ENCODE measurements around the gene JADE2. TPM values are rescaled to one million over a fixed set of nuclear protein-coding genes. Genes with fewer than 3 reads are reported as not detected.

Gene JADE2
- total and polyA plus RNA-seq, 2 donors (not counting 3 experiments of a cell fraction or from before 2014, with no cell fraction given) = 11.6 to 31.1 TPM

- Histone ChIP-seq H3K79me2 (ENCODE audit: control insufficient read depth, insufficient read depth, low read length) (no peaks in the 10 kb centered on the region), H3K4me3 (replicated peaks in 1 of 3; ENCODE audit: insufficient read depth in 1 of 3, low read depth in 1 of 3, low read length in 3 of 3) (no peak overlapping the region), H3K4me2 (ENCODE audit: insufficient read depth, low read length) (no peak overlapping the region), H3K27me3 (ENCODE audit: control insufficient read depth in 2 of 2, insufficient read depth in 2 of 2, low read length in 2 of 2) (no peaks in the 10 kb centered on the region), H3K36me3 (ENCODE audit: control insufficient read depth in 2 of 2, extremely low read depth in 1 of 2, insufficient read depth in 2 of 2, low read length in 2 of 2) (no peaks in the 10 kb centered on the region), H4K20me1 (replicated peaks; ENCODE audit: control insufficient read depth, extremely low read depth, insufficient read depth, low read length) (no peaks in the 10 kb centered on the region), H3K9me1 (replicated peaks; ENCODE audit: control insufficient read depth, extremely low read depth, insufficient read depth, low read length) (no peaks in the 10 kb centered on the region), H3K9ac (replicated peaks; ENCODE audit: extremely low read depth, insufficient read depth, low read length) (no peak overlapping the region), H2AFZ (ENCODE audit: low read depth, low read length) (no peak overlapping the region), H3K9me3 (replicated peaks; ENCODE audit: control insufficient read depth, insufficient read depth, low read length) (no peaks in the 10 kb centered on the region), H3K4me1 (ENCODE audit: control insufficient read depth, extremely low read depth, insufficient read depth, low read length) (no peaks in the 10 kb centered on the region), H3K27ac (ENCODE audit: insufficient read depth, low read depth, low read length) (no peak overlapping the region)
- no peak for FAIRE-seq
- POLR2A ChIA-PET = no interaction called here
- DNase-seq (ENCODE audit: low read depth, low spot score) = no peak
- dilution Hi-C loops (cut with MboI; ENCODE audit: extremely low pct_ligation_motif_present, low sequenced_read_pairs) = no loop called here
- no TSS peak for BruUV-seq (replicated peaks)
- CTCF ChIA-PET = no interaction called here
- intact Hi-C loops (cut with micrococcal nuclease) = no loop called here
- no peak for TF ChIP-seq EZH2 (IDR thresholded peaks at IDR 0.05; ENCODE audit: borderline replicate concordance, low read depth, low read length, severe bottlenecking)
- TF ChIP-seq MYC (IDR thresholded peaks at IDR 0.05; ENCODE audit: low read depth, low read length) = no peak
- TF ChIP-seq POLR2AphosphoS5 (IDR thresholded peaks at IDR 0.05; ENCODE audit: insufficient read depth, low read depth, low read length) = no peak
- no peak for TF ChIP-seq FOS (IDR thresholded peaks at IDR 0.05; ENCODE audit: borderline replicate concordance, insufficient read depth, low read length)
- no peak for TF ChIP-seq JUN (IDR thresholded peaks at IDR 0.05; ENCODE audit: borderline replicate concordance, insufficient read depth, insufficient read length, low read depth)
- no peak for TF ChIP-seq MAX (IDR thresholded peaks at IDR 0.05; ENCODE audit: insufficient read depth, insufficient read length)
- TF ChIP-seq POLR2A (IDR thresholded peaks at IDR 0.05; ENCODE audit: low read depth, low read length) = no peak
- TF ChIP-seq, protein P1, sequence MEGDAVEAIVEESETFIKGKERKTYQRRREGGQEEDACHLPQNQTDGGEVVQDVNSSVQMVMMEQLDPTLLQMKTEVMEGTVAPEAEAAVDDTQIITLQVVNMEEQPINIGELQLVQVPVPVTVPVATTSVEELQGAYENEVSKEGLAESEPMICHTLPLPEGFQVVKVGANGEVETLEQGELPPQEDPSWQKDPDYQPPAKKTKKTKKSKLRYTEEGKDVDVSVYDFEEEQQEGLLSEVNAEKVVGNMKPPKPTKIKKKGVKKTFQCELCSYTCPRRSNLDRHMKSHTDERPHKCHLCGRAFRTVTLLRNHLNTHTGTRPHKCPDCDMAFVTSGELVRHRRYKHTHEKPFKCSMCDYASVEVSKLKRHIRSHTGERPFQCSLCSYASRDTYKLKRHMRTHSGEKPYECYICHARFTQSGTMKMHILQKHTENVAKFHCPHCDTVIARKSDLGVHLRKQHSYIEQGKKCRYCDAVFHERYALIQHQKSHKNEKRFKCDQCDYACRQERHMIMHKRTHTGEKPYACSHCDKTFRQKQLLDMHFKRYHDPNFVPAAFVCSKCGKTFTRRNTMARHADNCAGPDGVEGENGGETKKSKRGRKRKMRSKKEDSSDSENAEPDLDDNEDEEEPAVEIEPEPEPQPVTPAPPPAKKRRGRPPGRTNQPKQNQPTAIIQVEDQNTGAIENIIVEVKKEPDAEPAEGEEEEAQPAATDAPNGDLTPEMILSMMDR (IDR thresholded peaks at IDR 0.05; ENCODE audit: extremely low read depth in 1 of 2, insufficient read depth in 1 of 2, low read depth in 1 of 2, low read length in 2 of 2) = no peak
- no peak for TF ChIP-seq GATA2 (IDR thresholded peaks at IDR 0.05; ENCODE audit: insufficient read depth, insufficient read length, low read depth, low read length)
Observed at GRCh38 chr5:134479839-134480238, 45.6 kb upstream of the JADE2 start.
